NB4 (cell line): ENCODE results near the gene SCFD1.

Experiments used
- CTCF ChIP-seq: IDR thresholded peaks from one replicate; pipeline ENCODE4 v1.5.1; 2012; ENCODE audit warnings: low read depth, low read length
- MYC ChIP-seq: IDR thresholded peaks from 2 replicates; pipeline ENCODE4 v1.6.1; 2011; ENCODE audit warnings: low read depth, low read length
- POLR2A ChIP-seq: IDR thresholded peaks from 2 replicates; pipeline ENCODE4 v1.6.1; 2011; ENCODE audit warnings: mild to moderate bottlenecking; ENCODE audit not compliant: insufficient read length; ENCODE audit errors: extremely low read depth

DNA sequence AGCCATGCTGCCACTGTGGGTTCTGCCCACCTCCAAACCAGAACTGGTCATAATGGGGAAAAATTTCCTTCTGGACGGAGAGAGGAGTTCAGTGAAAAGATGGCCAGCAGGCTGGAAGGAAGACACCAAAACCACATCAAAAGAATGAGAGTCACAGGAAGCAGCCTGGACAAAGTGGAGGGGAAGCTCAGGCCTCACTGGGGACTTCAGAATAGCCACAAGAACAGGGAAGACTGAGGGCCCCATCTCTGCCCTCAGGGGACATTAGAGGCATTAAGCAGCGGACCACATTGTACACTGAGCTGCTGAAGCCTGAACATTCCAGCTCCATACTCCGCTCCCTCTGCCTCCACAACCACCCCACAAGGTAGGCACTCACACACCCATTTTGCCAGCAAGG, 132.7 kb downstream of the SCFD1 start:
- TF ChIP-seq CTCF (no peak), POLR2A (no peak), MYC (no peak)
